Smooth muscle cell of the coronary artery (primary cell): ENCODE measurements around the gene RNF181. TPM values are rescaled to one million over a fixed set of nuclear protein-coding genes. Genes with fewer than 3 reads are reported as not detected.

ENCODE experiments used
- total RNA-seq: library from RNA; depleted of rRNA; stranded (reverse); fragments of >200 nt; gene quantifications from 2 replicates; pipeline ENCODE4 v1.2.3, GENCODE V29; 2014; ENCODE audit warnings: low replicate concordance

Gene RNF181
- total RNA-seq = 322 and 332 TPM in 2 replicates

GRCh38 chr2:85595301-85596025 is at the start of gene RNF181:
RNF181 (plus strand) TSS chr2:85595745; CDS start chr2:85595764, 19 bp downstream.

GRCh38 chr2:85561280-85562212 is 34.0 kb upstream of the RNF181 start, which contains the start of gene GGCX:
GGCX (minus strand) TSS chr2:85561493; CDS start chr2:85561428, 65 bp downstream.

GRCh38 chr2:85577386-85578242 is 17.9 kb upstream of the RNF181 start, which contains the start of gene VAMP8:
VAMP8 (plus strand) TSS chr2:85577586; CDS start chr2:85577647, 61 bp downstream.

GRCh38 chr2:85584354-85584856 is 11.1 kb upstream of the RNF181 start, which contains the start of gene VAMP5:
VAMP5 (plus strand) TSS chr2:85584431; CDS start chr2:85584491, 60 bp downstream.

GRCh38 chr2:85602476-85603234 is 7.1 kb downstream of the RNF181 start, which contains the start of gene TMEM150A:
TMEM150A (minus strand) TSS chr2:85602698; CDS start chr2:85601948, 750 bp downstream.

GRCh38 chr2:85611705-85612587 is 16.4 kb downstream of the RNF181 start, which contains the start of gene C2orf68:
C2orf68 (minus strand) TSS chr2:85612066; CDS start chr2:85611984, 82 bp downstream.

Other genes with a start within 250 kb of the RNF181 start
- 48.9 and 62.6 TPM in 2 replicates for gene RETSAT, start 241.2 kb upstream of the RNF181 start, total RNA-seq
- gene ELMOD3, start 241.0 kb upstream of the RNF181 start, total RNA-seq = 11.8 and 20.4 TPM in 2 replicates
- gene CAPG, start 185.4 kb upstream of the RNF181 start, total RNA-seq = 56.0 and 78.2 TPM in 2 replicates
- gene SH2D6, start 177.0 kb upstream of the RNF181 start, total RNA-seq = 0.23 TPM in 1 of 2 replicates, not detected in the other
- 63.5 and 121 TPM in 2 replicates for gene MAT2A, start 56.6 kb upstream of the RNF181 start, total RNA-seq
- 44.0 and 48.0 TPM in 2 replicates for gene GGCX, start 34.3 kb upstream of the RNF181 start, total RNA-seq
- gene VAMP8, start 18.2 kb upstream of the RNF181 start, total RNA-seq = 4.0 and 5.2 TPM in 2 replicates
- 65.5 and 97.5 TPM in 2 replicates for gene VAMP5, start 11.3 kb upstream of the RNF181 start, total RNA-seq
- gene TMEM150A, start 7.0 kb downstream of the RNF181 start, total RNA-seq = 8.6 and 11.0 TPM in 2 replicates
- 11.3 and 15.0 TPM in 2 replicates for gene C2orf68, start 16.3 kb downstream of the RNF181 start, total RNA-seq
- 31.0 and 33.1 TPM in 2 replicates for gene USP39, start 20.4 kb downstream of the RNF181 start, total RNA-seq
- gene SFTPB, start 72.5 kb downstream of the RNF181 start, total RNA-seq = 0.30 TPM in 1 of 2 replicates, not detected in the other
- gene GNLY, start 98.6 kb downstream of the RNF181 start, total RNA-seq = not detected in 2 replicates
- 3.2 and 59.5 TPM in 2 replicates for gene ATOH8, start 158.2 kb downstream of the RNF181 start, total RNA-seq